GM23338 (cell line): Measurements from ENCODE around the gene CIDEA. TPM values are rescaled to one million over a fixed set of nuclear protein-coding genes. Genes with fewer than 3 reads are reported as not detected.
"Not testable (repeated sequence)": the region's sequence is repeated elsewhere in the genome, so short reads cannot be mapped to it uniquely, and the experiment has no call there.

Experiments used
- ATAC-seq: fragments of 200-7000 bp; cut with Tn5 transposase; 3 replicates; pipeline ENCODE4 v1.9.1; 2020
- DNase-seq: peaks from one replicate; pipeline ENCODE4 v3.0.0-alpha.2; 2015; ENCODE audit warnings: low spot score
- H2AFZ ChIP-seq: fragments of 200-600 bp; sonication (generic); 2 replicates; pipeline ENCODE4 v1.8.0; 2016; ENCODE audit warnings: antibody characterized with exemption, mild to moderate bottlenecking, moderate library complexity
- H3F3A ChIP-seq: fragments of 200-600 bp; sonication (generic); replicated peaks from 2 replicates; pipeline ENCODE4 v1.8.0; 2017; ENCODE audit warnings: antibody characterized with exemption, mixed run types, low read depth
- H3K27ac ChIP-seq: fragments of 200-600 bp; sonication (generic); 2 replicates; pipeline ENCODE4 v1.6.1; 2016; ENCODE audit warnings: low read depth
- H3K27me3 ChIP-seq: fragments of 200-600 bp; sonication (generic); 2 replicates; pipeline ENCODE4 v1.8.0; 2016; ENCODE audit warnings: mild to moderate bottlenecking, mixed run types, moderate library complexity; ENCODE audit not compliant: insufficient read depth
- H3K36me3 ChIP-seq: fragments of 200-600 bp; sonication (generic); 2 replicates; pipeline ENCODE4 v1.8.0; 2016; ENCODE audit warnings: mild to moderate bottlenecking; ENCODE audit not compliant: insufficient read depth
- H3K4me1 ChIP-seq: fragments of 200-600 bp; sonication (generic); 2 replicates; pipeline ENCODE4 v1.8.0; 2016; ENCODE audit warnings: mild to moderate bottlenecking, moderate library complexity; ENCODE audit not compliant: insufficient read depth
- H3K4me2 ChIP-seq: fragments of 200-600 bp; sonication (generic); 2 replicates; pipeline ENCODE4 v1.7.1; 2017; ENCODE audit warnings: mixed run types
- H3K4me3 ChIP-seq: fragments of 200-600 bp; sonication (generic); 2 replicates; pipeline ENCODE4 v1.6.1; 2016; ENCODE audit warnings: mixed run types
- H3K79me2 ChIP-seq: fragments of 200-600 bp; sonication (generic); replicated peaks from 2 replicates; pipeline ENCODE4 v1.8.0; 2017; ENCODE audit warnings: mild to moderate bottlenecking; ENCODE audit not compliant: insufficient read depth
- H3K9me2 ChIP-seq: fragments of 200-600 bp; sonication (generic); 2 replicates; pipeline ENCODE4 v1.8.0; 2017; ENCODE audit not compliant: insufficient read depth
- H4K20me1 ChIP-seq: fragments of 200-600 bp; sonication (generic); replicated peaks from 2 replicates; pipeline ENCODE4 v1.8.0; 2017; ENCODE audit warnings: mild to moderate bottlenecking; ENCODE audit not compliant: insufficient read depth
- H3K27ac Mint-ChIP-seq: 2 replicates; pipeline ENCODE4 v1.8.0; 2020; ENCODE audit warnings: inconsistent platforms, mild to moderate bottlenecking, moderate library complexity, mixed read lengths
- H3K27me3 Mint-ChIP-seq: 3 replicates; pipeline ENCODE4 v1.8.0; 2022; ENCODE audit warnings: low read depth, mild to moderate bottlenecking, moderate library complexity, mixed read lengths, inconsistent platforms; ENCODE audit not compliant: insufficient read depth, poor library complexity
- H3K36me3 Mint-ChIP-seq: 3 replicates; pipeline ENCODE4 v1.8.0; 2021; ENCODE audit warnings: low read depth, mild to moderate bottlenecking, inconsistent platforms, moderate library complexity, mixed read lengths
- H3K4me1 Mint-ChIP-seq: 3 replicates; pipeline ENCODE4 v1.8.0; 2020; ENCODE audit warnings: mild to moderate bottlenecking, inconsistent platforms, mixed read lengths
- H3K4me3 Mint-ChIP-seq: 3 replicates; pipeline ENCODE4 v1.8.0; 2021; ENCODE audit warnings: moderate library complexity, mild to moderate bottlenecking, inconsistent platforms, mixed read lengths
- H3K9me3 Mint-ChIP-seq: 3 replicates; pipeline ENCODE4 v1.8.0; 2020; ENCODE audit warnings: moderate library complexity, mild to moderate bottlenecking, inconsistent platforms, mixed read lengths
- CREB1 ChIP-seq: fragments of 250-450 bp; sonication (Bioruptor Pico); IDR thresholded peaks from 2 replicates; pipeline ENCODE4 v1.5.0; 2020; ENCODE audit warnings: low read depth, mild to moderate bottlenecking, moderate library complexity
- ETS1 ChIP-seq: IDR thresholded peaks from 2 replicates; pipeline ENCODE4 v1.6.1; 2016; ENCODE audit warnings: antibody characterized with exemption
- EZH2phosphoT487 ChIP-seq: fragments of 200-600 bp; sonication (generic); IDR thresholded peaks from one replicate; pipeline ENCODE4 v1.8.1; 2018; ENCODE audit warnings: antibody characterized with exemption; ENCODE audit not compliant: unreplicated experiment
- JUNB ChIP-seq: IDR thresholded peaks from one replicate; pipeline ENCODE4 v1.6.1; 2016; ENCODE audit warnings: antibody characterized with exemption; ENCODE audit not compliant: unreplicated experiment
- NANOG ChIP-seq: IDR thresholded peaks from 2 replicates; pipeline ENCODE4 v1.6.1; 2016; ENCODE audit warnings: antibody characterized with exemption, borderline replicate concordance
- POLR2AphosphoS5 ChIP-seq: IDR thresholded peaks from 2 replicates; pipeline ENCODE4 v1.6.1; 2016; ENCODE audit warnings: antibody characterized with exemption, low read depth
- REST ChIP-seq: IDR thresholded peaks from one replicate; pipeline ENCODE4 v1.6.1; 2018; ENCODE audit warnings: antibody characterized with exemption; ENCODE audit not compliant: unreplicated experiment
- STAT1 ChIP-seq: IDR thresholded peaks from one replicate; pipeline ENCODE4 v1.6.1; 2016; ENCODE audit warnings: antibody characterized with exemption; ENCODE audit not compliant: unreplicated experiment
- ZNF114 ChIP-seq: fragments of 250-450 bp; sonication (Bioruptor Pico); IDR thresholded peaks from 2 replicates; pipeline ENCODE4 v1.5.0; 2020; ENCODE audit warnings: mild to moderate bottlenecking, moderate library complexity
- ZNF331 ChIP-seq: fragments of 250-450 bp; sonication (Bioruptor Pico); IDR thresholded peaks from 2 replicates; pipeline ENCODE4 v1.5.0; 2020; ENCODE audit warnings: low read depth, mild to moderate bottlenecking, moderate library complexity
- polyA plus RNA-seq: library from polyadenylated mRNA; unstranded; fragments of >200 nt; fragmentation: Nextera tagmentation; extraction: Ambion mirVana; gene quantifications from 2 replicates; pipeline ENCODE4 v1.2.1, GENCODE V29; 2016
- total RNA-seq: library from RNA; depleted of rRNA; stranded (reverse); fragments of >200 nt; shearing (Covaris generic); gene quantifications from 2 replicates; pipeline ENCODE4 v1.2.3, GENCODE V29; 2014
- TF ChIP-seq, protein P1 (sequence below), 2 experiments: fragments of 200-600 bp in 1 of 2; sonication (generic) in 1 of 2; conservative IDR thresholded peaks; 2 replicates each; pipeline versions ENCODE4 v1.5.1 to v1.6.1; 2016 to 2017; ENCODE audit warnings: antibody characterized with exemption in 2 of 2, low read depth in 2 of 2, mild to moderate bottlenecking in 2 of 2, moderate library complexity in 1 of 2

Gene CIDEA
- total and polyA plus RNA-seq, 2 experiments from 2014 or later = 0.45 TPM; not detected in 1

DNA sequence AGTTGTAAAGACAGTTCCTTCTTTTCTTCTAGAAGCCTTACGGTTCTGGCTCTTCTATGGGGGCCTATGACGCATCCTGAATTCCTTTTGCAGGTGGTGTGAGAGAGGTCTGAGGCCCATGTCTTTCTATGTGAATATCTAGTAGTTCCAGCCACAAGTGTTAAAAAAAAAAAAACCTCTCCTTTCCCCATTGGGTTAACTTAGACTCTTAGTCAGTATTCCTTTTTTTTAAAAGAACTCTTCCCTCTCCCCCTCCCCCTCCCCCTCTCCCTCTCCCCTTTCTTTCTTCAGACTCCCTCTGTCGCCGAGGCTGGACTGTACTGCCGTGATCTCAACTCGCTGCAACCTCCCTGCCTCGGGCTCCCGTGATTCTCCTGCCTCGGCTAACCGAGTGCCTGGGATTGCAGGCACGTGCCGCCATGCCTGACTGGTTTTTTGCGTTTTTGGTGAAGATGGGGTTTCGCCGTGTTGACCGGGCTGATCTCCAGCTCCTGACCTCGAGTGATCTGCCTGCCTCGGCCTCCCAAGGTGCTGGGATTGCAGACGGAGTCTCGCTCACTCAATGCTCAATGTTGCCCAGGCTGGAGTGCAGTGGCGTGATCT, 11.4 kb upstream of the CIDEA start (continued):
- TF ChIP-seq ETS1 (no peak), STAT1 (no peak), EZH2phosphoT487 (no peak), NANOG (no peak), JUNB (no peak), ZNF114 (CRISPR knock-in tag) (no peak), ZNF331 (CRISPR knock-in tag) (no peak), CREB1 (CRISPR knock-in tag) (no peak), REST (no peak), POLR2AphosphoS5 (no peak)
- TF ChIP-seq, protein P1, sequence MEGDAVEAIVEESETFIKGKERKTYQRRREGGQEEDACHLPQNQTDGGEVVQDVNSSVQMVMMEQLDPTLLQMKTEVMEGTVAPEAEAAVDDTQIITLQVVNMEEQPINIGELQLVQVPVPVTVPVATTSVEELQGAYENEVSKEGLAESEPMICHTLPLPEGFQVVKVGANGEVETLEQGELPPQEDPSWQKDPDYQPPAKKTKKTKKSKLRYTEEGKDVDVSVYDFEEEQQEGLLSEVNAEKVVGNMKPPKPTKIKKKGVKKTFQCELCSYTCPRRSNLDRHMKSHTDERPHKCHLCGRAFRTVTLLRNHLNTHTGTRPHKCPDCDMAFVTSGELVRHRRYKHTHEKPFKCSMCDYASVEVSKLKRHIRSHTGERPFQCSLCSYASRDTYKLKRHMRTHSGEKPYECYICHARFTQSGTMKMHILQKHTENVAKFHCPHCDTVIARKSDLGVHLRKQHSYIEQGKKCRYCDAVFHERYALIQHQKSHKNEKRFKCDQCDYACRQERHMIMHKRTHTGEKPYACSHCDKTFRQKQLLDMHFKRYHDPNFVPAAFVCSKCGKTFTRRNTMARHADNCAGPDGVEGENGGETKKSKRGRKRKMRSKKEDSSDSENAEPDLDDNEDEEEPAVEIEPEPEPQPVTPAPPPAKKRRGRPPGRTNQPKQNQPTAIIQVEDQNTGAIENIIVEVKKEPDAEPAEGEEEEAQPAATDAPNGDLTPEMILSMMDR (conservative IDR thresholded peaks at IDR 0.05; ENCODE audit: low read depth in 2 of 2) = no peak

- H3K36me3 Mint-ChIP-seq, H3K4me2 ChIP-seq, H3K27ac Mint-ChIP-seq: not testable (repeated sequence)
Measured at GRCh38 chr18:12243272-12243671, 10.9 kb upstream of the CIDEA start.

More at GRCh38 chr18:12243272-12243671, 10.9 kb upstream of the CIDEA start:
- not testable (repeated sequence) for H3K79me2 ChIP-seq, H3F3A ChIP-seq, H4K20me1 ChIP-seq, H3K27me3 ChIP-seq, H3K4me3 Mint-ChIP-seq, H3K4me3 ChIP-seq, DNase-seq, H2AFZ ChIP-seq, ATAC-seq, H3K9me2 ChIP-seq, H3K36me3 ChIP-seq, H3K9me3 Mint-ChIP-seq, H3K4me1 Mint-ChIP-seq, H3K27ac ChIP-seq, H3K4me1 ChIP-seq
- H3K27me3 Mint-ChIP-seq = peaks cover 12% of the 10 kb centered on the region
